ENCODE data around the gene FTSJ1.

- TF ChIP-seq, protein P1, sequence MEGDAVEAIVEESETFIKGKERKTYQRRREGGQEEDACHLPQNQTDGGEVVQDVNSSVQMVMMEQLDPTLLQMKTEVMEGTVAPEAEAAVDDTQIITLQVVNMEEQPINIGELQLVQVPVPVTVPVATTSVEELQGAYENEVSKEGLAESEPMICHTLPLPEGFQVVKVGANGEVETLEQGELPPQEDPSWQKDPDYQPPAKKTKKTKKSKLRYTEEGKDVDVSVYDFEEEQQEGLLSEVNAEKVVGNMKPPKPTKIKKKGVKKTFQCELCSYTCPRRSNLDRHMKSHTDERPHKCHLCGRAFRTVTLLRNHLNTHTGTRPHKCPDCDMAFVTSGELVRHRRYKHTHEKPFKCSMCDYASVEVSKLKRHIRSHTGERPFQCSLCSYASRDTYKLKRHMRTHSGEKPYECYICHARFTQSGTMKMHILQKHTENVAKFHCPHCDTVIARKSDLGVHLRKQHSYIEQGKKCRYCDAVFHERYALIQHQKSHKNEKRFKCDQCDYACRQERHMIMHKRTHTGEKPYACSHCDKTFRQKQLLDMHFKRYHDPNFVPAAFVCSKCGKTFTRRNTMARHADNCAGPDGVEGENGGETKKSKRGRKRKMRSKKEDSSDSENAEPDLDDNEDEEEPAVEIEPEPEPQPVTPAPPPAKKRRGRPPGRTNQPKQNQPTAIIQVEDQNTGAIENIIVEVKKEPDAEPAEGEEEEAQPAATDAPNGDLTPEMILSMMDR (IDR thresholded peaks at IDR 0.05; ENCODE audit: low read length): no peak
- TF ChIP-seq EZH2 (optimal IDR thresholded peaks at IDR 0.05; ENCODE audit: low read depth, low read length) (no peak), EZH2phosphoT487 (IDR thresholded peaks at IDR 0.05; ENCODE audit: low read length) (no peak)
Observed at GRCh38 chrX:48509619-48510018, 33.6 kb downstream of the FTSJ1 start.

Data from MM.1S (cell line).